ENCODE measurements around the gene ZSWIM7. TPM values are rescaled to one million over a fixed set of nuclear protein-coding genes. Genes with fewer than 3 reads are reported as not detected.

Gene ZSWIM7
- polyA plus RNA-seq, 3 donors: 43.1 to 70.1 (median 67.1) TPM

DNA sequence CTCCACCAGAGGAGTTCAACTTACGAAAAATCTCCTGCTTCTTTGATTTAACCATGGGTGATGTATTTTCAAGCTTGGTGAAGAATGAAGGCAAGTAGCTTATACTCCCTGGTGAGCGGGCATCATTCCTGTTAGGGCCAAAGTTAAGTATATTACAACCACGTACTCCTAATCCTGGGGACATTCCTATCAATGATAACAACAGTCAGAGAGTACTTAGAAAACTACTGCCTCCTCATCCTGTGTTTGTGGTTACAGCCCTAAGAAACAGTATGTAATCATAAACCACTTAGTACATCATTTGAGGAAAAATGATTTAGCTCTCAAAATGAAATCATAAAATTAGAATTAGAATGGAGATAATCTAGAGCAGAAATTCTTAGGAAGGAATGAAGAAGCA is 47.5 kb upstream of the ZSWIM7 start:
- Histone ChIP-seq H3K9me3 (replicated peaks in 1 of 2; ENCODE audit: control insufficient read depth in 1 of 2, insufficient read depth in 1 of 2, low read length in 2 of 2) (no peaks in the 10 kb centered on the region), H3K4me1 (ENCODE audit: control insufficient read depth in 1 of 2, insufficient read depth in 2 of 2, low read length in 2 of 2) (no peaks in the 10 kb centered on the region), H3K79me2 (ENCODE audit: insufficient read depth, low read length) (no peaks in the 10 kb centered on the region), H3K27ac (ENCODE audit: low read depth in 1 of 2, low read length in 2 of 2) (no peak overlapping the region), H3K27me3 (ENCODE audit: control insufficient read depth in 2 of 2, insufficient read depth in 2 of 2, low read length in 2 of 2) (no peaks in the 10 kb centered on the region), H3K4me2 (replicated peaks; ENCODE audit: extremely low read depth, low read length, poor library complexity, severe bottlenecking) (no peak overlapping the region), H3K9ac (ENCODE audit: insufficient read depth, low read length, poor library complexity, severe bottlenecking) (no peak overlapping the region), H4K20me1 (ENCODE audit: insufficient read depth, low read length) (peaks cover 14% of the 10 kb centered on the region), H3K4me3 (replicated peaks in 1 of 3; ENCODE audit: low read depth in 2 of 3, low read length in 3 of 3) (no peak overlapping the region), H3K36me3 (replicated peaks in 1 of 2; ENCODE audit: control insufficient read depth in 1 of 2, insufficient read depth in 2 of 2, low read length in 2 of 2) (peaks cover 81 to 98% of the 10 kb centered on the region in 2 donors), H2AFZ (ENCODE audit: insufficient read depth, low read depth, low read length, poor library complexity, severe bottlenecking) (no peak overlapping the region)
- Mint-ChIP-seq H3K27ac (no peak overlapping the region), H3K36me3 (peaks cover 64 to 90% of the 10 kb centered on the region in 2 donors), H3K4me1 (no peaks in the 10 kb centered on the region), H3K27me3 (ENCODE audit: low read depth in 3 of 3) (peaks cover 0 to 1% (median 0%) of the 10 kb centered on the region in 3 donors), H3K9me3 (peaks cover 0 to 1% (median 0%) of the 10 kb centered on the region in 7 donors), H3K4me3 (no peak overlapping the region)
- TF ChIP-seq, protein P1, sequence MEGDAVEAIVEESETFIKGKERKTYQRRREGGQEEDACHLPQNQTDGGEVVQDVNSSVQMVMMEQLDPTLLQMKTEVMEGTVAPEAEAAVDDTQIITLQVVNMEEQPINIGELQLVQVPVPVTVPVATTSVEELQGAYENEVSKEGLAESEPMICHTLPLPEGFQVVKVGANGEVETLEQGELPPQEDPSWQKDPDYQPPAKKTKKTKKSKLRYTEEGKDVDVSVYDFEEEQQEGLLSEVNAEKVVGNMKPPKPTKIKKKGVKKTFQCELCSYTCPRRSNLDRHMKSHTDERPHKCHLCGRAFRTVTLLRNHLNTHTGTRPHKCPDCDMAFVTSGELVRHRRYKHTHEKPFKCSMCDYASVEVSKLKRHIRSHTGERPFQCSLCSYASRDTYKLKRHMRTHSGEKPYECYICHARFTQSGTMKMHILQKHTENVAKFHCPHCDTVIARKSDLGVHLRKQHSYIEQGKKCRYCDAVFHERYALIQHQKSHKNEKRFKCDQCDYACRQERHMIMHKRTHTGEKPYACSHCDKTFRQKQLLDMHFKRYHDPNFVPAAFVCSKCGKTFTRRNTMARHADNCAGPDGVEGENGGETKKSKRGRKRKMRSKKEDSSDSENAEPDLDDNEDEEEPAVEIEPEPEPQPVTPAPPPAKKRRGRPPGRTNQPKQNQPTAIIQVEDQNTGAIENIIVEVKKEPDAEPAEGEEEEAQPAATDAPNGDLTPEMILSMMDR (IDR thresholded peaks at IDR 0.05): no peak
- no CpG with 5 or more reads among the region's 3 CpGs for WGBS (ENCODE audit: insufficient coverage)
- intact Hi-C loops (cut with micrococcal nuclease): no loop called here
- DNase-seq: no peak

DNA sequence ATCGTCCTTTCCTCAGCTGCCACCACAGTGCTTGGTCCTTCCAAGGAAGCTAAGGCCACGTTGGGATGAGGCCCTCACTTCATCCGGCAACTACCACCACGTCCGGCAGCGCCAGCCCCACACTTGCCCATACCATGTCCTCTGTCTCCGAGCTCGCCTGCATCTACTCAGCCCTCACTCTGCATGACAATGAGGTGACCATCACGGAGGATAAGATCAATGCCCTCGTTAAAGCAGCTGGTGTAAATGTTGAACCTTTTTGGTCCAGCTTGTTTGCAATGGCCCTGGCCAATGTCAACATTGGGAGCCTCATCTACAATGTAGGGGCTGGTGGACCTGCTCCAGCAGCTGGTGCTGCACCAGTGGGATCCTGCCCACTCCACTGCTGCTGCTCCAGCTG is 45.0 kb upstream of the ZSWIM7 start:
- Mint-ChIP-seq H3K27ac (no peak overlapping the region), H3K4me3 (no peak overlapping the region), H3K27me3 (ENCODE audit: low read depth in 3 of 3) (peaks cover 0 to 1% (median 0%) of the 10 kb centered on the region in 3 donors), H3K9me3 (peaks cover 0 to 3% (median 0%) of the 10 kb centered on the region in 7 donors), H3K4me1 (no peaks in the 10 kb centered on the region), H3K36me3 (peaks cover 76 to 88% of the 10 kb centered on the region in 2 donors)
- no peak overlapping the region for H3K4me3 ChIP-seq (replicated peaks in 1 of 3; ENCODE audit: low read depth in 2 of 3, low read length in 3 of 3)
- H3K4me2 ChIP-seq (replicated peaks; ENCODE audit: extremely low read depth, low read length, poor library complexity, severe bottlenecking): no peak overlapping the region
- H2AFZ ChIP-seq (ENCODE audit: insufficient read depth, low read depth, low read length, poor library complexity, severe bottlenecking): no peak overlapping the region
- H3K79me2 ChIP-seq (ENCODE audit: insufficient read depth, low read length): no peaks in the 10 kb centered on the region
- H3K36me3 ChIP-seq (replicated peaks in 1 of 2; ENCODE audit: control insufficient read depth in 1 of 2, insufficient read depth in 2 of 2, low read length in 2 of 2): peaks cover 94 to 99% of the 10 kb centered on the region in 2 donors
- no peaks in the 10 kb centered on the region for H3K9me3 ChIP-seq (replicated peaks in 1 of 2; ENCODE audit: control insufficient read depth in 1 of 2, insufficient read depth in 1 of 2, low read length in 2 of 2)
- no peak for DNase-seq
- WGBS (ENCODE audit: insufficient coverage): 97% methylated on average over 9 of the region's 10 CpGs
- H3K4me1 ChIP-seq (ENCODE audit: control insufficient read depth in 1 of 2, insufficient read depth in 2 of 2, low read length in 2 of 2): no peaks in the 10 kb centered on the region
- H4K20me1 ChIP-seq (ENCODE audit: insufficient read depth, low read length): peaks cover 14% of the 10 kb centered on the region
- intact Hi-C loops (cut with micrococcal nuclease): no loop called here
- H3K27me3 ChIP-seq (ENCODE audit: control insufficient read depth in 2 of 2, insufficient read depth in 2 of 2, low read length in 2 of 2): no peaks in the 10 kb centered on the region
- H3K9ac ChIP-seq (ENCODE audit: insufficient read depth, low read length, poor library complexity, severe bottlenecking): no peak overlapping the region
- no peak overlapping the region for H3K27ac ChIP-seq (ENCODE audit: low read depth in 1 of 2, low read length in 2 of 2)
- TF ChIP-seq, protein P1 (IDR thresholded peaks at IDR 0.05): no peak
